Spinal cord (tissue), 10 donors: Measurements from ENCODE around the gene PTPRG. TPM values are rescaled to one million over a fixed set of nuclear protein-coding genes. Genes with fewer than 3 reads are reported as not detected.

ENCODE experiments used
- DNase-seq, 6 donors: peaks; one replicate each; pipeline versions ENCODE4 v3.0.0 to v3.0.0-alpha.2; 2013 to 2015; ENCODE audit warnings: low spot score in 6 of 6, low read depth in 4 of 6
- H3K27ac ChIP-seq: one replicate; pipeline ENCODE4 v1.5.1; 2013; ENCODE audit warnings: low read depth, low read length, control low read depth
- H3K27me3 ChIP-seq: one replicate; pipeline ENCODE4 v1.6.1; 2013; ENCODE audit warnings: low read length; ENCODE audit not compliant: control insufficient read depth, insufficient read depth
- H3K36me3 ChIP-seq: one replicate; pipeline ENCODE4 v1.6.1; 2013; ENCODE audit warnings: low read length; ENCODE audit not compliant: control insufficient read depth, insufficient read depth
- H3K4me1 ChIP-seq: one replicate; pipeline ENCODE4 v1.6.1; 2013; ENCODE audit warnings: low read length; ENCODE audit not compliant: control insufficient read depth, insufficient read depth
- H3K4me3 ChIP-seq: one replicate; pipeline ENCODE4 v1.5.1; 2013; ENCODE audit warnings: low read depth, low read length, control low read depth
- H3K9me3 ChIP-seq: one replicate; pipeline ENCODE4 v1.6.1; 2013; ENCODE audit warnings: low read length; ENCODE audit not compliant: control insufficient read depth, insufficient read depth
- WGBS: methylation state at CpG from one replicate; pipeline ENCODE4 v1.1.5; 2013; ENCODE audit warnings: missing lambda C conversion rate; ENCODE audit not compliant: insufficient coverage; 5-methylcytosine and 5-hydroxymethylcytosine counted together
- polyA plus RNA-seq, 2 donors: library from polyadenylated mRNA; unstranded; fragments of 120-200 nt; gene quantifications; one replicate each; pipeline ENCODE4 v1.2.1, GENCODE V29; 2013; ENCODE audit not compliant: insufficient read length in 2 of 2
- total RNA-seq, 2 donors: library from RNA; depleted of rRNA in 1 of 2; stranded (reverse); fragments of 120-200 nt in 1 of 2; fragments of >200 nt in 1 of 2; gene quantifications; one replicate each; pipeline versions ENCODE4 v1.2.3 to v1.2.4, GENCODE V29; 2013 to 2014
- donor health status: healthy.

The PTPRG gene
- total and polyA plus RNA-seq, 4 donors = 29.2 to 106 (median 60.2) TPM

GRCh38 chr3:62188681-62189375, 627.5 kb downstream of the PTPRG start:
- DNase-seq = peak; percentile 58 to 96 (median 78)
- Histone ChIP-seq H3K9me3 (no peaks in the 10 kb centered on the region), H3K4me3 (no peak overlapping the region), H3K27me3 (no peaks in the 10 kb centered on the region), H3K36me3 (peaks cover 13% of the 10 kb centered on the region), H3K4me1 (peaks cover 4% of the 10 kb centered on the region), H3K27ac (no peak overlapping the region)
- WGBS = 5% methylated on average over 15 of the region's 18 CpGs

- Histone ChIP-seq H3K9me3 (no peaks in the 10 kb centered on the region), H3K36me3 (peaks cover 11% of the 10 kb centered on the region), H3K4me1 (peaks cover 4% of the 10 kb centered on the region), H3K4me3 (no peak overlapping the region), H3K27me3 (no peaks in the 10 kb centered on the region), H3K27ac (no peak overlapping the region)
- 88% methylated on average over 9 of the region's 9 CpGs for WGBS
- no peak for DNase-seq
These were observed 628.0 kb downstream of the PTPRG start for GRCh38 chr3:62189376-62189698.

GRCh38 chr3:62192891-62193290, 631.5 kb downstream of the PTPRG start:
- Histone ChIP-seq H3K36me3 (peaks cover 23% of the 10 kb centered on the region), H3K27me3 (no peaks in the 10 kb centered on the region), H3K9me3 (no peaks in the 10 kb centered on the region), H3K4me1 (peaks cover 4% of the 10 kb centered on the region), H3K27ac (no peak overlapping the region), H3K4me3 (no peak overlapping the region)
- WGBS = 100% methylated on average over 1 of the region's 5 CpGs
- DNase-seq = no peak

GRCh38 chr3:62193586-62194345, 632.4 kb downstream of the PTPRG start:
- no peaks in the 10 kb centered on the region for H3K27me3 ChIP-seq
- H3K27ac ChIP-seq = no peak overlapping the region
- H3K4me3 ChIP-seq = no peak overlapping the region
- 82% methylated on average over 8 of the region's 10 CpGs for WGBS
- DNase-seq = no peak
- no peaks in the 10 kb centered on the region for H3K9me3 ChIP-seq
- peaks cover 23% of the 10 kb centered on the region for H3K36me3 ChIP-seq
- peaks cover 4% of the 10 kb centered on the region for H3K4me1 ChIP-seq

GRCh38 chr3:62197350-62198012, 636.1 kb downstream of the PTPRG start:
- no peaks in the 10 kb centered on the region for H3K4me1 ChIP-seq
- H3K9me3 ChIP-seq = no peaks in the 10 kb centered on the region
- WGBS = 75% methylated on average over 2 of the region's 5 CpGs
- DNase-seq = no peak
- H3K27me3 ChIP-seq = no peaks in the 10 kb centered on the region
- no peak overlapping the region for H3K27ac ChIP-seq
- H3K36me3 ChIP-seq = peaks cover 13% of the 10 kb centered on the region
- H3K4me3 ChIP-seq = no peak overlapping the region

- Histone ChIP-seq H3K9me3 (no peaks in the 10 kb centered on the region), H3K4me3 (no peak overlapping the region), H3K36me3 (peaks cover 22% of the 10 kb centered on the region), H3K4me1 (no peaks in the 10 kb centered on the region), H3K27ac (no peak overlapping the region), H3K27me3 (no peaks in the 10 kb centered on the region)
- WGBS = 86% methylated on average over 1 of the region's 3 CpGs
- DNase-seq = no peak
These were observed 637.8 kb downstream of the PTPRG start for GRCh38 chr3:62199126-62199525.

GRCh38 chr3:62201438-62202035, 640.2 kb downstream of the PTPRG start:
- Histone ChIP-seq H3K27me3 (no peaks in the 10 kb centered on the region), H3K9me3 (no peaks in the 10 kb centered on the region), H3K36me3 (peaks cover 15% of the 10 kb centered on the region), H3K4me1 (no peaks in the 10 kb centered on the region), H3K4me3 (no peak overlapping the region), H3K27ac (no peak overlapping the region)
- WGBS = no CpG with 5 or more reads among the region's 6 CpGs
- peak; percentile 26 to 91 (median 52) for DNase-seq

- no peaks in the 10 kb centered on the region for H3K4me1 ChIP-seq
- no peak for DNase-seq
- H3K4me3 ChIP-seq = no peak overlapping the region
- H3K9me3 ChIP-seq = no peaks in the 10 kb centered on the region
- 87% methylated on average over 18 of the region's 22 CpGs for WGBS
- H3K27me3 ChIP-seq = no peaks in the 10 kb centered on the region
- H3K27ac ChIP-seq = no peak overlapping the region
- H3K36me3 ChIP-seq = peaks cover 12% of the 10 kb centered on the region
These were observed 641.8 kb downstream of the PTPRG start for GRCh38 chr3:62203152-62203551.

GRCh38 chr3:62203561-62203960, 642.2 kb downstream of the PTPRG start:
- H3K27ac ChIP-seq = no peak overlapping the region
- WGBS = 96% methylated on average over 19 of the region's 19 CpGs
- peaks cover 3% of the 10 kb centered on the region for H3K4me1 ChIP-seq
- H3K9me3 ChIP-seq = no peaks in the 10 kb centered on the region
- H3K27me3 ChIP-seq = no peaks in the 10 kb centered on the region
- no peak overlapping the region for H3K4me3 ChIP-seq
- no peak for DNase-seq
- peaks cover 12% of the 10 kb centered on the region for H3K36me3 ChIP-seq
